HEK293 (cell line): ENCODE measurements around the gene HDAC7.

ENCODE experiments used
- KLF7 ChIP-seq: fragments of 450-650 bp; formaldehyde crosslinking; IDR thresholded peaks from 2 replicates; pipeline ENCODE4 v1.5.1; 2016; ENCODE audit warnings: missing biosample characterization, missing genetic modification characterization, borderline replicate concordance
- SP2 ChIP-seq: fragments of 450-650 bp; formaldehyde crosslinking; IDR thresholded peaks from 2 replicates; pipeline ENCODE4 v1.5.1; 2016; ENCODE audit warnings: missing biosample characterization, missing genetic modification characterization
- ZBTB21 ChIP-seq: fragments of 450-650 bp; formaldehyde crosslinking; IDR thresholded peaks from 2 replicates; pipeline ENCODE4 v1.5.1; 2017; ENCODE audit warnings: missing biosample characterization, missing genetic modification characterization
- ZNF274 ChIP-seq, 2 experiments: fragments of 200-500 bp in 1 of 2; fragments of 450-650 bp in 1 of 2; sonication (Bioruptor generic) in 1 of 2; formaldehyde crosslinking in 1 of 2; IDR thresholded peaks; 2 replicates each; pipeline versions ENCODE4 v1.5.1 to v1.6.1; 2014 to 2016; ENCODE audit warnings: borderline replicate concordance in 1 of 2, inconsistent platforms in 1 of 2, low read length in 1 of 2, missing biosample characterization in 1 of 2, missing genetic modification characterization in 1 of 2
- TF ChIP-seq, protein P1 (sequence below): fragments of 450-650 bp; formaldehyde crosslinking; IDR thresholded peaks from 2 replicates; pipeline ENCODE4 v1.5.1; 2016; ENCODE audit warnings: missing biosample characterization, missing genetic modification characterization

- TF ChIP-seq ZBTB21 (tag by site-specific recombination) (no peak), ZNF274 (IDR thresholded peaks at IDR 0.05; ENCODE audit: low read length) (no peak), ZNF274 (tag by site-specific recombination; IDR thresholded peaks at IDR 0.05; ENCODE audit: borderline replicate concordance) (no peak), KLF7 (tag by site-specific recombination) (no peak), SP2 (no peak)
- TF ChIP-seq, protein P1, sequence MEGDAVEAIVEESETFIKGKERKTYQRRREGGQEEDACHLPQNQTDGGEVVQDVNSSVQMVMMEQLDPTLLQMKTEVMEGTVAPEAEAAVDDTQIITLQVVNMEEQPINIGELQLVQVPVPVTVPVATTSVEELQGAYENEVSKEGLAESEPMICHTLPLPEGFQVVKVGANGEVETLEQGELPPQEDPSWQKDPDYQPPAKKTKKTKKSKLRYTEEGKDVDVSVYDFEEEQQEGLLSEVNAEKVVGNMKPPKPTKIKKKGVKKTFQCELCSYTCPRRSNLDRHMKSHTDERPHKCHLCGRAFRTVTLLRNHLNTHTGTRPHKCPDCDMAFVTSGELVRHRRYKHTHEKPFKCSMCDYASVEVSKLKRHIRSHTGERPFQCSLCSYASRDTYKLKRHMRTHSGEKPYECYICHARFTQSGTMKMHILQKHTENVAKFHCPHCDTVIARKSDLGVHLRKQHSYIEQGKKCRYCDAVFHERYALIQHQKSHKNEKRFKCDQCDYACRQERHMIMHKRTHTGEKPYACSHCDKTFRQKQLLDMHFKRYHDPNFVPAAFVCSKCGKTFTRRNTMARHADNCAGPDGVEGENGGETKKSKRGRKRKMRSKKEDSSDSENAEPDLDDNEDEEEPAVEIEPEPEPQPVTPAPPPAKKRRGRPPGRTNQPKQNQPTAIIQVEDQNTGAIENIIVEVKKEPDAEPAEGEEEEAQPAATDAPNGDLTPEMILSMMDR (tag by site-specific recombination) = no peak
Observed at GRCh38 chr12:47789141-47789540, 30.6 kb downstream of the HDAC7 start.
